ENCODE measurements around the gene ECE1.

ECE1 gene

GRCh38 chr1:21278208-21278859 lies 11.9 kb downstream of the ECE1 start:
- Histone ChIP-seq H3K36me3 (ENCODE audit: low read length) (no peaks in the 10 kb centered on the region), H3K27me3 (ENCODE audit: low read length) (no peaks in the 10 kb centered on the region), H3K9me3 (ENCODE audit: insufficient read depth, low read length) (no peaks in the 10 kb centered on the region), H3F3A (ENCODE audit: insufficient read depth) (no peaks in the 10 kb centered on the region), H3K4me2 (ENCODE audit: low read depth, low read length, poor library complexity, severe bottlenecking) (no peak overlapping the region), H3K79me2 (ENCODE audit: insufficient read depth, low read length) (no peaks in the 10 kb centered on the region), H2AFZ (ENCODE audit: low read depth, low read length, severe bottlenecking) (no peak overlapping the region), H3K4me3 (ENCODE audit: insufficient read depth, low read length, poor library complexity, severe bottlenecking) (no peak overlapping the region), H4K20me1 (ENCODE audit: low read depth, low read length) (no peaks in the 10 kb centered on the region), H3K9me2 (replicated peaks; ENCODE audit: insufficient read depth, low read length) (no peaks in the 10 kb centered on the region), H3K27ac (ENCODE audit: low read depth, low read length) (no peak overlapping the region), H3K9ac (ENCODE audit: low read length) (no peak overlapping the region)
- TF ChIP-seq CTCF (IDR thresholded peaks at IDR 0.05; ENCODE audit: insufficient read depth, low read length, poor library complexity, severe bottlenecking) (no peak), EZH2phosphoT487 (conservative IDR thresholded peaks at IDR 0.05; ENCODE audit: low read length) (no peak)

- Histone ChIP-seq H3K9me3 (ENCODE audit: insufficient read depth, low read length) (no peaks in the 10 kb centered on the region), H3K4me3 (ENCODE audit: insufficient read depth, low read length, poor library complexity, severe bottlenecking) (no peak overlapping the region), H4K20me1 (ENCODE audit: low read depth, low read length) (no peaks in the 10 kb centered on the region), H3K27me3 (ENCODE audit: low read length) (no peaks in the 10 kb centered on the region), H3K9me2 (replicated peaks; ENCODE audit: insufficient read depth, low read length) (no peaks in the 10 kb centered on the region), H3K9ac (ENCODE audit: low read length) (no peak overlapping the region), H3K79me2 (ENCODE audit: insufficient read depth, low read length) (no peaks in the 10 kb centered on the region), H3F3A (ENCODE audit: insufficient read depth) (no peaks in the 10 kb centered on the region), H3K36me3 (ENCODE audit: low read length) (no peaks in the 10 kb centered on the region), H3K4me2 (ENCODE audit: low read depth, low read length, poor library complexity, severe bottlenecking) (no peak overlapping the region), H3K27ac (ENCODE audit: low read depth, low read length) (no peak overlapping the region), H2AFZ (ENCODE audit: low read depth, low read length, severe bottlenecking) (no peak overlapping the region)
- TF ChIP-seq EZH2phosphoT487 (conservative IDR thresholded peaks at IDR 0.05; ENCODE audit: low read length) (no peak), CTCF (IDR thresholded peaks at IDR 0.05; ENCODE audit: insufficient read depth, low read length, poor library complexity, severe bottlenecking) (no peak)
These were observed 13.1 kb downstream of the ECE1 start for GRCh38 chr1:21277180-21277579.

- TF ChIP-seq CTCF (IDR thresholded peaks at IDR 0.05; ENCODE audit: insufficient read depth, low read length, poor library complexity, severe bottlenecking): no peak
- 0 out of 2 replicates have a peak, but pooled peaks cover 3% of the 10 kb centered on the region for H3K36me3 ChIP-seq (ENCODE audit: low read length)
- H3K4me2 ChIP-seq (ENCODE audit: low read depth, low read length, poor library complexity, severe bottlenecking): no peak overlapping the region
- H3K79me2 ChIP-seq (ENCODE audit: insufficient read depth, low read length): no peaks in the 10 kb centered on the region
- H2AFZ ChIP-seq (ENCODE audit: low read depth, low read length, severe bottlenecking): no peak overlapping the region
- H3K9me2 ChIP-seq (replicated peaks; ENCODE audit: insufficient read depth, low read length): no peaks in the 10 kb centered on the region
- no peak overlapping the region for H3K4me3 ChIP-seq (ENCODE audit: insufficient read depth, low read length, poor library complexity, severe bottlenecking)
- H3K9me3 ChIP-seq (ENCODE audit: insufficient read depth, low read length): no peaks in the 10 kb centered on the region
- no peak overlapping the region for H3K27ac ChIP-seq (ENCODE audit: low read depth, low read length)
- H4K20me1 ChIP-seq (ENCODE audit: low read depth, low read length): no peaks in the 10 kb centered on the region
- no peaks in the 10 kb centered on the region for H3F3A ChIP-seq (ENCODE audit: insufficient read depth)
- H3K27me3 ChIP-seq (ENCODE audit: low read length): no peaks in the 10 kb centered on the region
- no peak overlapping the region for H3K9ac ChIP-seq (ENCODE audit: low read length)
These were observed 17.7 kb downstream of the ECE1 start for GRCh38 chr1:21272540-21272939.

All from SU-DHL-6 (cell line).